ENCODE measurements around the gene KIAA0825. TPM values are rescaled to one million over a fixed set of nuclear protein-coding genes. Genes with fewer than 3 reads are reported as not detected.

KIAA0825 gene
- total RNA-seq, 4 donors from 2014 or later = 1.8 to 3.4 (median 2.6) TPM

DNA sequence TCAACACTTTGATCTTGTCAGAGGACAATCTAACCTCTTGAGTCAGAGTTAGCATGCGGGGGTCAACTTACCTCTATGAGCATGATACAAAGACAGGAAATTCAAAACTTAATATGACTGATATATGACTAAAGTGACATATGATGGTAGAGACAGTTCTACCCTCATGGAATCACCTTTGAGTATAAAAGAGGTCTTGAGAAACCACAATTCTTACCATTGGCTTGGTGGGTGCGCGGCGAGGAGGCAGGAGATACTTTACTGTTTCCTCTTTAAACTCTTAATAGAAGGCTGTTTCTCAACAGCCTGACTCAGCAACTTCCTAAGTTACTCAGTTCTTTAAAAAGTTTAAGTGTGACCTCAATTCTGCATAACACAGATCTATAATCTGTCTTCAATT, 372.8 kb downstream of the KIAA0825 start:
- 89 to 93% methylated on average over 4 of the region's 4 CpGs for WGBS, 2 donors
- intact Hi-C loops (cut with DNase I) = no loop called here
- TF ChIP-seq CTCF (IDR thresholded peaks at IDR 0.05) = no peak
- TF ChIP-seq POLR2A (IDR thresholded peaks at IDR 0.05) = no peak
- H3K27me3 ChIP-seq = no peaks in the 10 kb centered on the region
- H3K4me1 ChIP-seq = peaks cover 0 to 14% (median 3%) of the 10 kb centered on the region in 3 donors
- H3K36me3 ChIP-seq = no peaks in the 10 kb centered on the region
- H3K9me3 ChIP-seq = no peaks in the 10 kb centered on the region
- H3K27ac ChIP-seq = no peak overlapping the region
- no peak for DNase-seq
- H3K4me3 ChIP-seq = no peak overlapping the region

DNA sequence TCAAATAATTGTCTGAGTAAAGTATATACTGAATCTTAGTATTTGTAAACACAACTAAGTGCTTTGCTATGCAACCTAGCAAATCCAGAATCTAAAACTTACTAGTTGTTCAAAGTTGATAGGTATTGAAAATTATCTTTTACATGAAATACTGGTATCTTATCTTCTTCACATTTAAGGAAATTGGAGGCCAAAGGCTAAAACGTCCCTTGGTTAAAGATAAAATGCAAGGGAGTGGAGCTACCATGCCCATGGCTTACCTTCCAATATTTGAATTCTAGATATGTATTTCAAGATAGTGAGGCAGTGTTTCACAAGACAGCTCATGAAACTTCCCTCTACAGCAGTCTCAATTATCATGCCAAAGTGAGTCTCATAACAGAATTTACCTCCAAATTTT, 373.5 kb downstream of the KIAA0825 start:
- no peak for DNase-seq
- Histone ChIP-seq H3K27ac (no peak overlapping the region), H3K9me3 (no peaks in the 10 kb centered on the region), H3K4me1 (peaks cover 3 to 21% (median 3%) of the 10 kb centered on the region in 3 donors), H3K36me3 (no peaks in the 10 kb centered on the region), H3K4me3 (no peak overlapping the region), H3K27me3 (no peaks in the 10 kb centered on the region)
- TF ChIP-seq POLR2A (IDR thresholded peaks at IDR 0.05) (no peak), CTCF (IDR thresholded peaks at IDR 0.05) (no peak)
- intact Hi-C loops (cut with DNase I) = no loop called here
- WGBS, 2 donors = 28 to 73% methylated on average over 1 of the region's 1 CpG

DNA sequence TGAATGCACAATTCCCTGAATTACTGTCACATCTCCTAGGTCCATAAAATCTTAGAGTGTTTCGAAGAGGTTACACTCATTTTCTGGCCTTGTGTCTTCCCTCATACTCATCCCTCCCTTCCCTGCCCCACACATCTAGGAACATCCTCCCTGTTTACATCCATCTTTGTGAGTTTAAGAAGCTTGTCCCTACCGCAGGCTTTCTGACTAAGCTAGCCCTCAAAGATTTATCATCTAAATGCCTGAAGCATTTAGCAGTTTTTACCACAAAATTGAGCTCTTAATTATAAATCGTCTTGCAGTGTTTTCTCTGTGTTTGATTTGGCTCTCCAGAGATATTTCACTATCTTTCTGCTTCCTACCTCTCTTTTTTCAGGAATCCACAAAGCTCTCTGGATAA, 374.8 kb downstream of the KIAA0825 start:
- Histone ChIP-seq H3K36me3 (no peaks in the 10 kb centered on the region), H3K4me1 (peaks cover 3 to 26% (median 5%) of the 10 kb centered on the region in 3 donors), H3K27ac (no peak overlapping the region), H3K4me3 (no peak overlapping the region), H3K9me3 (no peaks in the 10 kb centered on the region), H3K27me3 (no peaks in the 10 kb centered on the region)
- intact Hi-C loops (cut with DNase I) = no loop called here
- TF ChIP-seq POLR2A (IDR thresholded peaks at IDR 0.05) (no peak), CTCF (IDR thresholded peaks at IDR 0.05) (no peak)
- 18 to 25% methylated on average over 3 of the region's 3 CpGs for WGBS, 2 donors
- DNase-seq = no peak

- Histone ChIP-seq H3K4me1 (peaks cover 3 to 26% (median 5%) of the 10 kb centered on the region in 3 donors), H3K4me3 (no peak overlapping the region), H3K27ac (peak overlapping the region in 1 of 4 donors; percentile 22), H3K36me3 (no peaks in the 10 kb centered on the region), H3K9me3 (peaks cover 0 to 2% (median 0%) of the 10 kb centered on the region in 3 donors), H3K27me3 (no peaks in the 10 kb centered on the region)
- WGBS, 2 donors = 24 to 36% methylated on average over 3 of the region's 3 CpGs
- TF ChIP-seq CTCF (IDR thresholded peaks at IDR 0.05) (no peak), POLR2A (IDR thresholded peaks at IDR 0.05) (no peak)
- intact Hi-C loops (cut with DNase I) = no loop called here
- DNase-seq = no peak
These were observed 377.3 kb downstream of the KIAA0825 start for GRCh38 chr5:94240993-94241651.

DNA sequence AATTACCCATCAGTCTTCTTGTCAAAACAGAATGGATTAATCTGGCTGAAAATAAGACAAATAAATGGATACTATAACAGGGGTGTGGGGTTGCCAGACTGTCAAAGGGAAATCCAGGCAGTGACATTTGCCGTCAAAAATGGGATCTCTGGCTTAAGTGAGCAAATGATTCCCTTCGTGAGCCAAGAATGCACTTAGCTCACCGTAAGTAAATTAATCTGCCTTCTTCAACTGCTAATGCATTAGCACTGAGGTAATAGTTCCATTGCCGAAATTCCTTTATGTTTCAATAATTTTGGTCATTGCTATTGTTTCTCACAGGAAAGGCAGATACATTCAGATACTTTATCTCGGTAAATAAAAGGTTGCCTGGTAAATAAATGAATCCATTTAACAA, 377.8 kb downstream of the KIAA0825 start:
- intact Hi-C loops (cut with DNase I) = no loop called here
- Histone ChIP-seq H3K4me1 (peaks cover 3 to 26% (median 5%) of the 10 kb centered on the region in 3 donors), H3K27ac (peak overlapping the region in 1 of 4 donors; percentile 7), H3K36me3 (no peaks in the 10 kb centered on the region), H3K4me3 (no peak overlapping the region), H3K27me3 (no peaks in the 10 kb centered on the region), H3K9me3 (peaks cover 0 to 7% (median 0%) of the 10 kb centered on the region in 3 donors)
- 33 to 41% methylated on average over 5 of the region's 5 CpGs for WGBS, 2 donors
- TF ChIP-seq POLR2A (IDR thresholded peaks at IDR 0.05) (no peak), CTCF (IDR thresholded peaks at IDR 0.05) (no peak)
- DNase-seq = no peak

Data from esophagus squamous epithelium (tissue), 5 donors.